ENCODE measurements around the gene ZNF497. TPM values are rescaled to one million over a fixed set of nuclear protein-coding genes. Genes with fewer than 3 reads are reported as not detected.
A peak's percentile ranks its signal among the peaks of the same experiment; 100 is the strongest.
"Not testable (repeated sequence)": the region's sequence is repeated elsewhere in the genome, so short reads cannot be mapped to it uniquely, and the experiment has no call there.

ZNF497 gene
- total and polyA plus RNA-seq, 4 donors: 0.97 to 3.8 (median 2.4) TPM

DNA sequence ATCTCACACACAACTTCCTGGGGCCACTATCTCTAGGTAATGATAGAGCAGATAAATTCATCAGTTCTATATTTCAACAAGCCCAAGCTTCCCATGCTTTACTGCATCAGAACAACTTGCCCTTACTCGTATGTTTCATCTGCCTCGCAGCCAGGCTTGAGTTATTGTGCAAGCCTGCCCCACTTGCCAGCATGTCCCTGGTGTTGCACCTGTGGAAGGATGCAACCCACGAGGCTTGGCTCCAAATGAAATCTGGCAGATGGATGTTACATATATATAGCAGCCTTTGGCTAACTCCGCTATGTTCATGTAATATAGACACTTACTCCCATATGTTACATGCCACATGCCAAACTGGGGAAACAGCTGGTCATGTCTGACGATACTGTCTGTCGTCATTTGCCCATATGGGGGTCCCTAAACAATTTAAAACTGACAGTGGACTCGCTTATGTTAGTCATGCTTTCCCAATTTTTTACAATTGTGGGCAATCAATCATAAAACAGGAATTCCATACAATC lies 51.1 kb downstream of the ZNF497 start:
- Histone ChIP-seq H3K4me1 (ENCODE audit: control insufficient read depth in 5 of 5, insufficient read depth in 5 of 5, low read length in 5 of 5) (peaks cover 0 to 2% (median under 1%) of the 10 kb centered on the region in 5 donors), H3K36me3 (ENCODE audit: control insufficient read depth in 4 of 4, insufficient read depth in 4 of 4, low read length in 4 of 4) (peaks cover 33 to 52% (median 38%) of the 10 kb centered on the region in 4 donors), H3K4me3 (no peak overlapping the region), H3K9me3 (ENCODE audit: control insufficient read depth in 4 of 4, insufficient read depth in 3 of 4, low read length in 3 of 4) (peaks cover 0 to 3% (median 0%) of the 10 kb centered on the region in 4 donors), H3K27ac (ENCODE audit: low read depth in 1 of 2, low read length in 1 of 2) (no peak overlapping the region), H3K27me3 (ENCODE audit: control insufficient read depth in 3 of 3, insufficient read depth in 3 of 3, low read length in 2 of 3) (no peaks in the 10 kb centered on the region), H3K9ac (ENCODE audit: insufficient read depth in 1 of 2, low read length in 2 of 2) (no peak overlapping the region)
- DNase-seq: no peak
- 93% methylated on average over 7 of the region's 7 CpGs for WGBS, 2 donors
- no peak for ATAC-seq (ENCODE audit: insufficient read depth, low FRiP score)
- TF ChIP-seq, protein P1, sequence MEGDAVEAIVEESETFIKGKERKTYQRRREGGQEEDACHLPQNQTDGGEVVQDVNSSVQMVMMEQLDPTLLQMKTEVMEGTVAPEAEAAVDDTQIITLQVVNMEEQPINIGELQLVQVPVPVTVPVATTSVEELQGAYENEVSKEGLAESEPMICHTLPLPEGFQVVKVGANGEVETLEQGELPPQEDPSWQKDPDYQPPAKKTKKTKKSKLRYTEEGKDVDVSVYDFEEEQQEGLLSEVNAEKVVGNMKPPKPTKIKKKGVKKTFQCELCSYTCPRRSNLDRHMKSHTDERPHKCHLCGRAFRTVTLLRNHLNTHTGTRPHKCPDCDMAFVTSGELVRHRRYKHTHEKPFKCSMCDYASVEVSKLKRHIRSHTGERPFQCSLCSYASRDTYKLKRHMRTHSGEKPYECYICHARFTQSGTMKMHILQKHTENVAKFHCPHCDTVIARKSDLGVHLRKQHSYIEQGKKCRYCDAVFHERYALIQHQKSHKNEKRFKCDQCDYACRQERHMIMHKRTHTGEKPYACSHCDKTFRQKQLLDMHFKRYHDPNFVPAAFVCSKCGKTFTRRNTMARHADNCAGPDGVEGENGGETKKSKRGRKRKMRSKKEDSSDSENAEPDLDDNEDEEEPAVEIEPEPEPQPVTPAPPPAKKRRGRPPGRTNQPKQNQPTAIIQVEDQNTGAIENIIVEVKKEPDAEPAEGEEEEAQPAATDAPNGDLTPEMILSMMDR (IDR thresholded peaks at IDR 0.05; ENCODE audit: control extremely low read depth, extremely low read depth): no peak

- not testable (repeated sequence) for ATAC-seq (ENCODE audit: insufficient read depth, low FRiP score); H3K4me3 ChIP-seq; H3K9ac ChIP-seq (ENCODE audit: insufficient read depth in 1 of 2, low read length in 2 of 2); H3K27me3 ChIP-seq (ENCODE audit: control insufficient read depth in 3 of 3, insufficient read depth in 3 of 3, low read length in 2 of 3); H3K9me3 ChIP-seq (ENCODE audit: control insufficient read depth in 4 of 4, insufficient read depth in 3 of 4, low read length in 3 of 4); H3K27ac ChIP-seq (ENCODE audit: low read depth in 1 of 2, low read length in 1 of 2); H3K4me1 ChIP-seq (ENCODE audit: control insufficient read depth in 5 of 5, insufficient read depth in 5 of 5, low read length in 5 of 5)
- WGBS, 2 donors: 69 to 79% methylated on average over 13 of the region's 13 CpGs
- peak; percentile 29 to 41 (median 41) for DNase-seq
- peaks cover 33 to 53% (median 38%) of the 10 kb centered on the region in 4 donors for H3K36me3 ChIP-seq (ENCODE audit: control insufficient read depth in 4 of 4, insufficient read depth in 4 of 4, low read length in 4 of 4)
These were observed 51.9 kb downstream of the ZNF497 start for GRCh38 chr19:58310685-58311084.

- no peak overlapping the region for H3K9ac ChIP-seq (ENCODE audit: insufficient read depth in 1 of 2, low read length in 2 of 2)
- DNase-seq (no peak), ATAC-seq (ENCODE audit: insufficient read depth, low FRiP score) (no peak)
- WGBS, 2 donors: 82 to 91% methylated on average over 4 of the region's 4 CpGs
- H3K9me3 ChIP-seq (ENCODE audit: control insufficient read depth in 4 of 4, insufficient read depth in 3 of 4, low read length in 3 of 4): peaks cover 0 to 3% (median 0%) of the 10 kb centered on the region in 4 donors
- no peak overlapping the region for H3K27ac ChIP-seq (ENCODE audit: low read depth in 1 of 2, low read length in 1 of 2)
- no peaks in the 10 kb centered on the region for H3K27me3 ChIP-seq (ENCODE audit: control insufficient read depth in 3 of 3, insufficient read depth in 3 of 3, low read length in 2 of 3)
- peaks cover 0 to 14% (median 7%) of the 10 kb centered on the region in 5 donors for H3K4me1 ChIP-seq (ENCODE audit: control insufficient read depth in 5 of 5, insufficient read depth in 5 of 5, low read length in 5 of 5)
- TF ChIP-seq, protein P1 (IDR thresholded peaks at IDR 0.05; ENCODE audit: control extremely low read depth, extremely low read depth): no peak
- H3K36me3 ChIP-seq (ENCODE audit: control insufficient read depth in 4 of 4, insufficient read depth in 4 of 4, low read length in 4 of 4): peaks cover 20 to 35% (median 22%) of the 10 kb centered on the region in 4 donors
- H3K4me3 ChIP-seq: no peak overlapping the region
These were observed 54.8 kb downstream of the ZNF497 start for GRCh38 chr19:58307736-58308135.

DNA sequence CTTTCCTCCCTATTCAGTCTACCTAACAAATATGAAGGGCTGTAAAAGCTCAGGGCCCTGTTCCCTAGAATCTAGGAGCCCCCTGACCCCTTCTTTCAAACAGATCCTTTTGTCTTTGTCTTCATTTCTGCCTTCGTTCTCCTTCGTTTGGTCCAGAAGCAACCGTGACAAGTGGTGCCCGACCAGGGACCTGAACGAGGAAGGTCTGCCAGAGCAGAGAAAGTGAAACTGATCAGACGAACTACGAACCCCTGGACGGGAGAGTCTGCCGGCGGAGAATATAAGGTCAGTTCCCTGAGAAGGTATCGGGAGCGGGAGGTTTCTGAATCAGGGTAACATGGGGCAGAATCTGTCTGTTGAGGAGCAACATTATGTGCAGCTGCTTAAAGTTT lies 56.6 kb downstream of the ZNF497 start:
- peaks cover 0 to 14% (median 7%) of the 10 kb centered on the region in 5 donors for H3K4me1 ChIP-seq (ENCODE audit: control insufficient read depth in 5 of 5, insufficient read depth in 5 of 5, low read length in 5 of 5)
- DNase-seq (no peak), ATAC-seq (ENCODE audit: insufficient read depth, low FRiP score) (no peak)
- no peaks in the 10 kb centered on the region for H3K27me3 ChIP-seq (ENCODE audit: control insufficient read depth in 3 of 3, insufficient read depth in 3 of 3, low read length in 2 of 3)
- WGBS, 2 donors: 63% methylated on average over 12 of the region's 12 CpGs
- peaks cover 12 to 23% (median 17%) of the 10 kb centered on the region in 4 donors for H3K36me3 ChIP-seq (ENCODE audit: control insufficient read depth in 4 of 4, insufficient read depth in 4 of 4, low read length in 4 of 4)
- TF ChIP-seq, protein P1 (IDR thresholded peaks at IDR 0.05; ENCODE audit: control extremely low read depth, extremely low read depth): no peak
- H3K9me3 ChIP-seq (ENCODE audit: control insufficient read depth in 4 of 4, insufficient read depth in 3 of 4, low read length in 3 of 4): peaks cover 0 to 7% (median 0%) of the 10 kb centered on the region in 4 donors
- H3K9ac ChIP-seq (ENCODE audit: insufficient read depth in 1 of 2, low read length in 2 of 2): peak overlapping the region; percentile 76 to 88
- H3K27ac ChIP-seq (ENCODE audit: low read depth in 1 of 2, low read length in 1 of 2): peak overlapping the region; percentile 81 to 95
- H3K4me3 ChIP-seq: peak overlapping the region; percentile 85
